GM21717 (cell line): ENCODE results near the gene TBC1D2B.
"Not testable (repeated sequence)": the region's sequence is repeated elsewhere in the genome, so short reads cannot be mapped to it uniquely, and the experiment has no call there.

Experiments
- ATAC-seq: cut with Tn5 transposase; IDR thresholded peaks from one replicate; pipeline ENCODE4 v1.9.1; 2021; ENCODE audit warnings: mild to moderate bottlenecking, moderate library complexity; ENCODE audit not compliant: unreplicated experiment

The TBC1D2B gene

GRCh38 chr15:78004919-78005634, 72.4 kb downstream of the TBC1D2B start:
- no peak for ATAC-seq

GRCh38 chr15:78004222-78004727, 73.2 kb downstream of the TBC1D2B start:
- no peak for ATAC-seq

GRCh38 chr15:78003539-78004008, 73.9 kb downstream of the TBC1D2B start:
- ATAC-seq, result no peak

- no peak for ATAC-seq
Observed at GRCh38 chr15:78002996-78003395, 74.5 kb downstream of the TBC1D2B start.

- ATAC-seq, result no peak
Observed at GRCh38 chr15:78001656-78002055, 75.9 kb downstream of the TBC1D2B start.

GRCh38 chr15:78000927-78001249, 76.6 kb downstream of the TBC1D2B start:
- no peak for ATAC-seq

GRCh38 chr15:78000091-78000926, 77.2 kb downstream of the TBC1D2B start:
- ATAC-seq, result peak; percentile 56

- ATAC-seq, result no peak
Observed at GRCh38 chr15:77999486-77999885, 78.0 kb downstream of the TBC1D2B start.

- ATAC-seq, result no peak
Observed at GRCh38 chr15:77998592-77998991, 78.9 kb downstream of the TBC1D2B start.

- not testable (repeated sequence) for ATAC-seq
Observed at GRCh38 chr15:77997761-77998554, 79.6 kb downstream of the TBC1D2B start.

- ATAC-seq, result not testable (repeated sequence)
Observed at GRCh38 chr15:77997221-77997620, 80.3 kb downstream of the TBC1D2B start.

GRCh38 chr15:77996713-77997171, 80.8 kb downstream of the TBC1D2B start:
- ATAC-seq, result not testable (repeated sequence)

- not testable (repeated sequence) for ATAC-seq
Observed at GRCh38 chr15:77996226-77996625, 81.3 kb downstream of the TBC1D2B start.

GRCh38 chr15:77995537-77995918, 82.0 kb downstream of the TBC1D2B start:
- not testable (repeated sequence) for ATAC-seq

- ATAC-seq, result not testable (repeated sequence)
Observed at GRCh38 chr15:77994893-77995536, 82.5 kb downstream of the TBC1D2B start.

- ATAC-seq, result not testable (repeated sequence)
Observed at GRCh38 chr15:77993970-77994693, 83.4 kb downstream of the TBC1D2B start.

GRCh38 chr15:77993374-77993911, 84.1 kb downstream of the TBC1D2B start:
- ATAC-seq, result no peak

- ATAC-seq, result no peak
Observed at GRCh38 chr15:77992356-77993222, 84.9 kb downstream of the TBC1D2B start.
